Uterus (tissue), 4 donors: ENCODE data around the gene TKTL2. TPM values are rescaled to one million over a fixed set of nuclear protein-coding genes. Genes with fewer than 3 reads are reported as not detected.

Experiments used
- DNase-seq, 2 donors: peaks; one replicate each; pipeline ENCODE4 v3.0.0-alpha.2; 2019 to 2020
- H3K27ac ChIP-seq, 2 donors: fragments of 200-600 bp; sonication (generic); 1 replicate in 1 of 2; 2 replicates in 1 of 2; pipeline ENCODE4 v1.5.1; 2016 to 2018
- H3K27me3 ChIP-seq, 2 donors: fragments of 200-600 bp; sonication (generic); one replicate each; pipeline ENCODE4 v1.5.1; 2018 to 2019; ENCODE audit warnings: control low read depth in 1 of 2
- H3K36me3 ChIP-seq, 2 donors: fragments of 200-600 bp; sonication (generic); one replicate each; pipeline ENCODE4 v1.5.1; 2019; ENCODE audit warnings: control low read depth in 1 of 2
- H3K4me1 ChIP-seq, 2 donors: fragments of 200-600 bp; sonication (generic); one replicate each; pipeline ENCODE4 v1.5.1; 2018 to 2019; ENCODE audit warnings: control low read depth in 1 of 2
- H3K4me3 ChIP-seq, 2 donors: fragments of 200-600 bp; sonication (generic); 1 replicate in 1 of 2; 2 replicates in 1 of 2; pipeline ENCODE4 v1.5.1; 2018 to 2019; ENCODE audit warnings: mild to moderate bottlenecking in 1 of 2
- H3K9me3 ChIP-seq, 2 donors: fragments of 200-600 bp; sonication (generic); one replicate each; pipeline ENCODE4 v1.5.1; 2019; ENCODE audit warnings: control low read depth in 1 of 2
- POLR2A ChIP-seq, 2 donors: fragments of 450-650 bp; IDR thresholded peaks; one replicate each; pipeline ENCODE4 v1.6.1; 2016; ENCODE audit warnings: antibody characterized with exemption in 2 of 2, mild to moderate bottlenecking in 1 of 2, moderate library complexity in 1 of 2
- intact Hi-C: fragments of 100-400 bp; cut with DNase I; formaldehyde crosslinking; loops from one replicate; pipeline ENCODE4 v1.15.1; 2023; ENCODE audit warnings: low total_unique reads
- total RNA-seq, 4 donors: library from RNA; depleted of rRNA in 3 of 4; stranded (reverse); fragments of >200 nt in 3 of 4; gene quantifications; one replicate each; pipeline versions ENCODE4 v1.1.0 to v1.2.4, GENCODE V29; 2014 to 2023
- TF ChIP-seq, protein P1 (sequence below), 4 experiments: fragments of 200-600 bp in 2 of 4; fragments of 450-650 bp in 2 of 4; sonication (generic) in 2 of 4; IDR thresholded peaks; one replicate each; pipeline ENCODE4 v1.5.1; 2016 to 2019; ENCODE audit warnings: antibody characterized with exemption in 4 of 4, mild to moderate bottlenecking in 2 of 4, moderate library complexity in 1 of 4
- donor health status: DM: yes; HTN: yes; CAD: no.

Gene TKTL2
- total RNA-seq, 4 donors from 2014 or later = 0.07 TPM; not detected in 3

DNA sequence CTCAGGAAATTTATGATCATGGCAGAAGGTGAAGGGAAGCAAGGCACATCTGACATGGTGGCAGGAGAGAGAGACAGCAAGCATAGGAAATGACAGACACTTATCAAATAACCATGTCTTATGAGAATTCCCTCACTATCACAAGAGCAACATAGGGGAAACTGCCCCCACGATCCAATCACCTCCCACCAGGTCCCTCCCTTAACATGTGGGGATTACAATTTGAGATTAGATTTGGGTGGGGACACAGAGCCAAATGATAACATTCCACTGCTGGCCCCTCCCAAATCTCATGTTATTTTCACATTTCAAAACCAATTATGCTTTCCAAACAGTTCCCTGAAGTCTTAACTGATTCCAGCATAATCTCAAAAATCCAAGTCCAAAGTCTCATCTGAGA is 12.8 kb upstream of the TKTL2 start:
- Histone ChIP-seq H3K27ac (no peak overlapping the region), H3K4me1 (no peaks in the 10 kb centered on the region), H3K9me3 (no peaks in the 10 kb centered on the region), H3K27me3 (no peaks in the 10 kb centered on the region), H3K36me3 (no peaks in the 10 kb centered on the region), H3K4me3 (no peak overlapping the region)
- DNase-seq = no peak
- no peak for TF ChIP-seq POLR2A (IDR thresholded peaks at IDR 0.05)
- TF ChIP-seq, protein P1, sequence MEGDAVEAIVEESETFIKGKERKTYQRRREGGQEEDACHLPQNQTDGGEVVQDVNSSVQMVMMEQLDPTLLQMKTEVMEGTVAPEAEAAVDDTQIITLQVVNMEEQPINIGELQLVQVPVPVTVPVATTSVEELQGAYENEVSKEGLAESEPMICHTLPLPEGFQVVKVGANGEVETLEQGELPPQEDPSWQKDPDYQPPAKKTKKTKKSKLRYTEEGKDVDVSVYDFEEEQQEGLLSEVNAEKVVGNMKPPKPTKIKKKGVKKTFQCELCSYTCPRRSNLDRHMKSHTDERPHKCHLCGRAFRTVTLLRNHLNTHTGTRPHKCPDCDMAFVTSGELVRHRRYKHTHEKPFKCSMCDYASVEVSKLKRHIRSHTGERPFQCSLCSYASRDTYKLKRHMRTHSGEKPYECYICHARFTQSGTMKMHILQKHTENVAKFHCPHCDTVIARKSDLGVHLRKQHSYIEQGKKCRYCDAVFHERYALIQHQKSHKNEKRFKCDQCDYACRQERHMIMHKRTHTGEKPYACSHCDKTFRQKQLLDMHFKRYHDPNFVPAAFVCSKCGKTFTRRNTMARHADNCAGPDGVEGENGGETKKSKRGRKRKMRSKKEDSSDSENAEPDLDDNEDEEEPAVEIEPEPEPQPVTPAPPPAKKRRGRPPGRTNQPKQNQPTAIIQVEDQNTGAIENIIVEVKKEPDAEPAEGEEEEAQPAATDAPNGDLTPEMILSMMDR (IDR thresholded peaks at IDR 0.05) = no peak
- intact Hi-C loops = no loop called here

DNA sequence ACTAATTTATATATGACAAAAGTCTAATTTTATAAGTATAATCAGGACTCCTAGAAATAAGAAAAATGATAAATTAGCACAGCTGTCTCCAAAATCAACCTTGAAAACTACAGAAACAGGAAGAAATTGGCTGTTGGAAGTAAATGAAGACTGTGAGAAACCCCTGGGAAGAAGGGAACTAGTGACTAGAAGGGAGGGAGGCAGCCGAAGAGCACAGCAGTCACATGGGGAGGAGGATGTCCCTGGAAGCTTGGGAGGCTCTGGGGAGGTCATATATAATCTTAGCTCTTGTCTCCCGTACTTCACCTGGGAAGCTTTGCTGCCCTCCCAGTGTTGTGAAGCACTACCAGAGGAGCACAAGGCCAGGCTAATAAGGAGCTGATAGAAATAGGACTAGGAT is 12.0 kb upstream of the TKTL2 start:
- TF ChIP-seq, protein P1 (IDR thresholded peaks at IDR 0.05) = no peak
- TF ChIP-seq POLR2A (IDR thresholded peaks at IDR 0.05) = no peak
- Histone ChIP-seq H3K9me3 (no peaks in the 10 kb centered on the region), H3K27me3 (no peaks in the 10 kb centered on the region), H3K27ac (no peak overlapping the region), H3K36me3 (no peaks in the 10 kb centered on the region), H3K4me1 (no peaks in the 10 kb centered on the region), H3K4me3 (no peak overlapping the region)
- DNase-seq = no peak
- intact Hi-C loops = no loop called here

DNA sequence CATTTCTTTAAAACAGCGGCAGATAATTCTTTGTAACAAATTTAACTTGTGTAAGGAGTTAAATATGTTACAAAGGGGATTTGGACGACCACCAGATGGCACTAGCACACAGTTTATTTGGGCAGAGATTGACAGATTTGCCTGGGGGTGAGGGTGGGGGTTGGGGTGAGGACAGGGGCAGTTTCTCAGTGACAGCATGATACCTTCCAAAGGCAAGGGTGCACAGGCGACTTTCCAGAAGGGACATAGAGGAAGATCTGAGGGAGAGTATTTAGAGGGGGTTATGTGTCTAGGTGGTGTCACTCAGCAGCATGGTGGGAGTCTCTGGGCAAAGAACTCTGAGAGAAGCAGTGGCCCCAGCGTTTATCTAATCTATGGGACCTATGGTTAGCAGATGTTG is 11.4 kb upstream of the TKTL2 start:
- TF ChIP-seq, protein P1 (IDR thresholded peaks at IDR 0.05) = peak; percentile 41 to 52 (median 46)
- TF ChIP-seq POLR2A (IDR thresholded peaks at IDR 0.05) = no peak
- H3K36me3 ChIP-seq = no peaks in the 10 kb centered on the region
- no peaks in the 10 kb centered on the region for H3K4me1 ChIP-seq
- intact Hi-C loops = no loop called here
- H3K27me3 ChIP-seq = no peaks in the 10 kb centered on the region
- DNase-seq = peak in 1 of 2 donors; percentile 37
- no peak overlapping the region for H3K27ac ChIP-seq
- H3K4me3 ChIP-seq = no peak overlapping the region
- H3K9me3 ChIP-seq = no peaks in the 10 kb centered on the region

DNA sequence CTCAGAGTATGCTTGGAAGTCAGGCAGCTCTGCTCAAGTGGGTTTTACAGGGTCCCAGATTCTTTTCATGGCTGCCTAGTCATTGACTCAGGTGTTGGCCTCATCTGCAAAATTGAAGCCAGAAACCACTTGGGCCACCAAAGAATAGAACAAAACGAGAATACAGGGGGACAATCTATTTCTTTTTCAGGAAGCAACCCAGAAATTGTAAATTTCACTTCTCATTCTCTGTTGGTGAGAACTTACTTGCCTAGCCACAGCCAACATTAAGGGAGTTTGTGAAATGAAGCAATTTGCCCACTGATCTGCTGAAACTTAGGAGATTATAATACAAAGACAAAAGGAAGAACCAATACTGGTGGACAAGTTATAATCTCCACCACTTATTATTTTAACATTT is 8.6 kb upstream of the TKTL2 start:
- TF ChIP-seq, protein P1 (IDR thresholded peaks at IDR 0.05) = no peak
- TF ChIP-seq POLR2A (IDR thresholded peaks at IDR 0.05) = no peak
- Histone ChIP-seq H3K36me3 (no peaks in the 10 kb centered on the region), H3K27me3 (no peaks in the 10 kb centered on the region), H3K9me3 (no peaks in the 10 kb centered on the region), H3K4me1 (no peaks in the 10 kb centered on the region), H3K27ac (no peak overlapping the region), H3K4me3 (no peak overlapping the region)
- intact Hi-C loops = no loop called here
- no peak for DNase-seq

DNA sequence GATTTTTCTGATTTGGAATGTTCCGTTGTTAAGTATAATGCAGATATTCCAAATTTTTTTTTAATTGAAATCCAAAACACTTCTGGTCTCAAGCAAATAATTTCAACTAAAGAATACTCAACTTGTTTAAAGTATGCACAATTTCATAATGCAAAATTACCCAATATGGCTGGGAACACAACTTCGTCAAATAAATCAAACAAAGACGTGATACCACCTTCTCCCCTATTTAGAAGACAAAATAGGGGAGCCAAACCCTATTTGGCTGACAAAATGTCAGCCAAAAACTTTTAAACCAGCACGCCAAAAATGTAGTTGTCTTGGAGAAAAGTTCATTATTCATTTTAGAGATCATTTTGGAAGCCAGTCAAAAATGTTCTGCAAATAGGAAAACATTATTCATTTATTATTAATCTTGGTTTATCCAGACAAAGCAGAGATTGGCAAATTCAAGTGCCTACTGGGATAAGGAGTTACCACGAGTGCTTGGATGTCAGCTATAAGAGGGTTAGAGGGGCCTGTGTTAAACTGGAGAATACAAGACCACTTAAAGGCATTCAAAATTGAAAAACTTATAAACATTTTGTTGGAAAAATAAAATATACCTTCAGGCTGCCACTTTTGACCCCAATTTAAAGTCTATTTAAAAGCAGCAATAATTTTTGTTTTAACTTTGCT is 3.3 kb upstream of the TKTL2 start:
- Histone ChIP-seq H3K9me3 (no peaks in the 10 kb centered on the region), H3K36me3 (no peaks in the 10 kb centered on the region), H3K27ac (no peak overlapping the region), H3K4me3 (no peak overlapping the region), H3K27me3 (no peaks in the 10 kb centered on the region), H3K4me1 (no peaks in the 10 kb centered on the region)
- intact Hi-C loops = no loop called here
- no peak for DNase-seq
- TF ChIP-seq POLR2A (IDR thresholded peaks at IDR 0.05) = no peak
- TF ChIP-seq, protein P1 (IDR thresholded peaks at IDR 0.05) = no peak
